GM20431 (cell line): ENCODE results near the gene GNG13.
"Not testable (repeated sequence)": the region's sequence is repeated elsewhere in the genome, so short reads cannot be mapped to it uniquely, and the experiment has no call there.

ENCODE experiments used
- in situ Hi-C: fragments of 300-500 bp; cut with MseI, MboI; formaldehyde crosslinking; loops from one replicate; pipeline ENCODE4 v1.15.0; 2020; ENCODE audit warnings: low sequenced_read_pairs; ENCODE audit not compliant: unreplicated experiment

The GNG13 gene

GRCh38 chr16:782766-783403 lies 17.6 kb downstream of the GNG13 start:
- in situ Hi-C loops, result loop anchor here (10.0 kb wide), 1 partner anchor 68 kb away; the partner anchor contains the start of gene METRN

GRCh38 chr16:782258-782657 lies 18.3 kb downstream of the GNG13 start:
- in situ Hi-C loops, result loop anchor here (10.0 kb wide), 1 partner anchor 67 kb away; the partner anchor contains the start of gene METRN

DNA sequence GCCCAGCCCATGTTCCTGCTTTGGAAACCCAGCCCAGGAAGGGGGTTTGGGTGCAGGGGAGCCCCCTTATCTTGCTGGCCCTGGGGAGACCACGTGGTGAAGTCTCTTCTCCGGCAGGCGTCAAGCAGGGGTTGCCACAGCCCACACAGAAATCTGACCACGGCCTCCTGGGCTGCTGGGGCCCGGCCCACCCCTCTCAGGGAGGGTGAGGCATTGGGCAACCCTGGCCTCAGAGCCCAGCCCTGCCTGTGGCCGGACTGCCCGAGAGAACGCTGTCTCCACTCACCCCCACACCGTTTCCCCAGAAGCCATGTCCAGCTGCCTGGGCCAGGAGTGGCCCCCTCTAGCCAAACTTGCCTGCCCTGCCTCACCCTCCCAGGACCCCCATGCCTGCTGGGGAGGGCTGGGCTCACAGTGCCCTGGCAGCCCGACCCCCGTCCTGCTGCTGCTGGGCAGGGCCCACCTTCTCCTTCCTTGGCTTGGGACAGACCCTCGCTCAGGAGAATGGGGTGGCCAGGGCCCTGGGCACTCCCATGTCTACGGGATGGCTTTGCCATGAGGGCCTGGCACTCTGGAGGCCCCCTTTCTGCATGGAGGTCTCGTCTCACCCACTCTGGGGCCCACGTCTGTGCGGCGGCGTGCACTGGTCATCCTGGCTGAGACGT lies 19.1 kb downstream of the GNG13 start:
- in situ Hi-C loops, result loop anchor here (10.0 kb wide), 1 partner anchor 67 kb away; the partner anchor contains the start of gene METRN

DNA sequence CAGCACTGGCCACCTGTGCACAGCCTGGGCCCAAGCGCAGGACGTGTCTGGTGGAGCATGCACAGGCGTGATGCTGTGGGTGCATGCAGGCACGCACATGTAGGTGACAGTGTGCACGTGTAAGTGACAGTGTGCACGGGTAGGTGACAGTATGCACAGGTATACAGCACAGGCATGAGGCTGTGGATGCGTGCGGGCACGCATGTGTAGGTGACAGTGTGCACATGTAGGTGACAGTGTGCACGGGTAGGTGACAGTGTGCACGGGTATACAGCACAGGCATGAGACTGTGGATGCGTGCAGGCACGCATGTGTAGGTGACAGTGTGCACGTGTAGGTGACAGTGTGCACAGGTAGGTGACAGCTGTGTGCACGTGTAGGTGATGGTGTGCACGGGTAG lies 20.2 kb downstream of the GNG13 start:
- in situ Hi-C loops, result loop anchor here (10.0 kb wide), 1 partner anchor 65 kb away; the partner anchor contains the start of gene METRN

DNA sequence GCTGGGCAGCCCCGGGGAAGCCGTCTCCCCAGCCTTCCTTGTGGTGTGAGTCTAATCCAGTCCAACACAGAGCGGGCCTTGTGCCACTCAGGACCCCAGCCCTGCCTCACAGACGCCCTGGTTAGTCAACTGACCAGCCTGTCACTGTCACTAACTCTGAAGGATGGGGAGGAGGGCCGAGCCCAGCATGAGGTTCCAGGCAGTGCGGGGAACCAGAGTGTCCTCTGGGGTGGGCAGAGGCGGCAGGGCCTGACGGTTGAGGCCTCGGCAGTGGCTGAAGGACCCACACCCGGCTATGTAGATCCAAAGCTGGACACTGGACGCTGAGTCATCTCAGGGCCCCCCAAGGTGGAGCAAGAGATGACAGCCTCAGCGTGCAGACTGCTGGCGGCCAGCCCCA lies 21.0 kb downstream of the GNG13 start:
- in situ Hi-C loops, result no loop called here

DNA sequence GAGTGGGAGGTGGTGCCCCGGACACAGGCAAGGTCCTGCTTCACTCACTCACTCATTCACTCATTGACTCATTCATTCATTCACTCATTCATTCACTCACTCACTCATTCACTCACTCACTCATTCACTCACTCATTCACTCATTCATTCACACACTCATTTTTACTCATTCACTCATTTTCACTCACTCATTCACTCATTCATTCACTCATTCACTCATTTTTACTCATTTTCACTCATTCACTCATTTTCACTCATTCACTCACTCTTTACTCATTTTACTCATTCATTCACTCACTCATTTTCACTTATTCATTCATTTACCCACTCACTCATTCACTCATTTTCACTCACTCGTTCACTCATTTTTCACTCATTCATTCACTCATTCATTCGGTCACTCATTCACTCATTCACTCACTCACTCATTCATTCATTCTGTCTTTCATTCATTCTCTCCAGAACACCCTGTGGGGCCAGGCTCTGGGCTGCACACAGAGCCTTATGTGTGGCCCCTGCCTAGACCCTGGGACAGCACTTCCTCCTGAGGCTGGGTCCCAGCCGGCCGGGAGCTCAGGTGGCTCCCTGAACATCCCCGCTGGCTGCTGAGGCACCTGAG lies 21.5 kb downstream of the GNG13 start:
- in situ Hi-C loops, result no loop called here

- in situ Hi-C loops, result no loop called here
Observed at GRCh38 chr16:778447-778846, 22.1 kb downstream of the GNG13 start.

GRCh38 chr16:777826-778225 lies 22.7 kb downstream of the GNG13 start:
- in situ Hi-C loops, result no loop called here

- in situ Hi-C loops, result no loop called here
Observed at GRCh38 chr16:776824-777223, 23.7 kb downstream of the GNG13 start.

- in situ Hi-C loops, result not testable (repeated sequence)
Observed at GRCh38 chr16:776298-776697, 24.2 kb downstream of the GNG13 start.

DNA sequence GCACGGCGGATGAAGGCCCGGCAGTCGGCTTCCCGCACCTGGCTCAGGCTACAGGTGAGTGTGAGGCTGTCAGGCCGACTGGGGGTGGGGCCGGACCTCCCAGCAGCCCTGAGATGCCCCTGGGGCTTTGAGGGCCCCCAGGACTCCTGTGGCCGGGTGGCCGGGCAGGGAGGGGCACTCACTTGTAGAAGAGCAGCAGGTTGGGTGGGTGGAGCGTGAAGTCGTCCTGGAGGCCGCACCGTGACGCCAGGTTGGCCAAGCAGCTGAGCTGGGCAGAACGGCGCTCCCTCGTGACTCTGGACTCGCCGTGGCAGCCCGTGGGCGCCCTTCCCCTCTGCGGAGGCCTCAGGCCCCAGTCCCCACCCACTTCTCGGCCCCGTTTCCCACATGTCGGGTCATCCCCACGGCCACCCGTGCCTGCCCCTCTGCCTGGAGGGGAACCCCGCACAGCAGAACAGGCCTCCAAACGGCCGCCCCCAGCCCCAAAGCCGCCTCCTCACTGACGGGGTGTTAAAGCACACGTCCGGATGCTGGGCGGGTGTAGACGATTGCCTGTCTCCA lies 25.2 kb downstream of the GNG13 start:
- in situ Hi-C loops, result no loop called here

DNA sequence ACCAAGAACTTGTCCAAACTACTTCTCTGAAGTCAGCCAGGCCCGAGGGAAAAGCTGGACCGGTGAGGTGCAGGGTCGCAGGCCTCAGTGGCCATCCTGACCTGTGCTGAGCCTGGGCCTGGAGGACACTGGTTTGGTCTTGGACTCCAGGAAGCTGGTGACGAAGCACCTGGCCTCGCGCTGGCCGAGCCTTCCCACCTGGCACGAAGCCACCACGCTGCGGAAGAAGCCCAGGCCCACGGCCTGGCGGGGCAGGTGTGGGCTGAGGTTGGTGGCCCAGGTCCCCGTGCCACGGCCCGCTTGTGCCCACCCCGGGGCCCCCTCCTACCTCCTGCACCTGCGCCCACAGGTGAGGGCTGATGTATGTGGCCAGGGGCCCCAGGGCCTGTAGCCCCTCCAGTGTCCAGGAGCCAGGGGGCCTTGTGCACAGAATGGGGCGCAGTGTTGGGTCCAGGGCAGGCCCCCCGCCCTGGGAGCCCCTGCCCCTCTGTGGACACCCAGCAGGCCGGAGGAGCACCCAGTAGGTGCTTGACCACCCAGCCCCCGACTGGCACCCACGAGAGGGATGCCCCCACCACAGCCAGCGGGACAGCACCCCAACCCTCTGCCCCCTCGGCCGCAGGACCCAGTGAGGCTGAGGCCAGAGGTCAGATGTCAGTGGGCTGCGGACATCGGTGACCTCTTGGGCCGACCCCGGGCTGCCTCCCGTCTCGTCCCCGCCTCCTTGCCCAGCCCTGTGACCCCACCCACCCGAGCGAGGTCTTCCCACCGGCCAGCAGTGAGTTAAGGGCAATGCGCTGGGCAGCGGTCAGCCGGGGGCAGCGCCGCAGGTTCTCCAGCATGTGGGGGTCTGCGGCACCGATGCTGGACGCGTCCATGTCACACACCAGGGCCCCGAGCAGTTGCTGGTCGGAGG lies 26.2 kb downstream of the GNG13 start:
- in situ Hi-C loops, result no loop called here

- in situ Hi-C loops, result no loop called here
Observed at GRCh38 chr16:772959-773358, 27.6 kb downstream of the GNG13 start.

GRCh38 chr16:770411-770810 lies 30.1 kb downstream of the GNG13 start:
- in situ Hi-C loops, result no loop called here

- in situ Hi-C loops, result no loop called here
Observed at GRCh38 chr16:769934-770333, 30.6 kb downstream of the GNG13 start.

DNA sequence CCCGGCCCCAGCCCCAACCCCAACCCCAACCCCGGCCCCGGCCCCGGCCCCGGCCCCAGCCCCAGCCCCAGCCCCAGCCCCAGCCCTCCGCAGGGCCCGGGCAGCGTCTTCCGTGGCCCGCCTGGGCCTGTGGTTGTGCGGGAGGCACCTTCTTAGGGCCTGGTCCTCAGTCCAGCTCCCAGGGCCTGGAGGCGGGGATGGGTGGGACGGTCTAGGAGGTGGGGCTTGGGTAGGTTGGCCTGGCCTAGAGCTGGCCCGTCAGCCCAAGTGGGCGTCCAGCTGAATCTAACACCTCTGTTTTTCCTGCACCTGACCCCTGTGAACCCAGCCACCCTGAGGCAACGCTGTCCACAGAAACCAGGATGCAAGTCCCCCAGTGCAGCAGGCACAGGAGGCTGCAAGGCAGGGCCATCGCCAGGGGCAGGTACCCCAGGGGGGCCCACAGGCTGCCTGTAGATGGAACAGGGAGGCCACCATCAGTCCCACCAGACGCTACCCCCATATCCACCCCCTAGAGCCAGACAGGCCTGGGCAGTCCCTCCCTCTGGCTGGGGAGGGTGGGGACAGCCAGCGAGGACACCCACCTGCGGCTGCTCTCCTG lies 31.2 kb downstream of the GNG13 start:
- in situ Hi-C loops, result no loop called here

GRCh38 chr16:768428-768827 lies 32.1 kb downstream of the GNG13 start:
- in situ Hi-C loops, result no loop called here

DNA sequence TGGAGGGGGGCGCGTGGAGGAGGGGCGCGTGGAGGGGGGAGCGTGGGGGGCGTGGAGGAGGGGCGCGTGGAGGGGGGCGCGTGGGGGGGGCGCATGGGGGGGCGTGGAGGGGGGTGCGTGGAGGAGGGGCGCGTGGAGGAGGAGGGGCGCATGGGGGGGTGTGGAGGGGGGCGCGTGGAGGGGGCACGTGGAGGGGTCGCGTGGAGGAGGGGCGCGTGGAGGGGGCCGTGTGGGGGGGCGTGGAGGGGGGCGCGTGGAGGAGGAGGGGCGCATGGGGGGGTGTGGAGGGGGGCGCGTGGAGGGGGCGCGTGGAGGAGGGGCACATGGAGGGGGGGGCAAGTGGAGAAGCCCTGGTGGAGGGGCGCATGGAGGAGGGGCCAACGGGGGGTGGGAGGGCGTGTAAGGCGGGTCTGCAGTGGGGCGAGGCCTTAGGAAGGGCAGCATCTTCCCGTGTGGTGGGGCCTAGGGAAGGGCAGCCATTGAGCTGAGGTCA lies 32.7 kb downstream of the GNG13 start:
- in situ Hi-C loops, result no loop called here
